Activated CD4-positive, alpha-beta T cell treated with anti-CD3 and anti-CD28 coated beads, Interleukin-2, amount 50 U/mL, for 24 hours (primary cell): Measurements from ENCODE around the gene REL.
"Not testable (repeated sequence)": the region's sequence is repeated elsewhere in the genome, so short reads cannot be mapped to it uniquely, and the experiment has no call there.

Experiments used
- DNase-seq, 2 donors: peaks; one replicate each; pipeline ENCODE4 v3.0.0-alpha.2; 2020; ENCODE audit warnings: low read depth in 1 of 2, low spot score in 1 of 2

REL gene

GRCh38 chr2:60867007-60867406, 14.4 kb upstream of the REL start:
- no peak for DNase-seq

DNA sequence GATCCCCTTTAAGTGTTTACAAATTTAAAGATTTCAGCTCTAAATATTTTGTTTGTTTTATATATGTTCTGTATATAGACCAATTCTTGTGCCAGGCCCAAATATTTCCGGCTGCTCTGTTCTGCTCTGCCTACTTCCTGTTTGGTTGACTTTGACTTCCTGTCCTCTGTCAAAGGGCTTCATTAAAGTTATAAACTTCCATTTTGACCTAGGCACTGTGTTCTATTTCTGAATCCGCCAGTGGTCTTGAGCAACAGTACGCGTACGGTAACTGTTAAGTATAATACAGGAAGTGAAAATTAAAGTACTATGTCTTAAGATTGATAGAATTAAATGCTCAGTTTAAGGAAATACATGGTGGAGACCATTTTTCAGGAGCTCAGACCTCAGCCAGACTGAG, 13.5 kb upstream of the REL start:
- no peak for DNase-seq

DNA sequence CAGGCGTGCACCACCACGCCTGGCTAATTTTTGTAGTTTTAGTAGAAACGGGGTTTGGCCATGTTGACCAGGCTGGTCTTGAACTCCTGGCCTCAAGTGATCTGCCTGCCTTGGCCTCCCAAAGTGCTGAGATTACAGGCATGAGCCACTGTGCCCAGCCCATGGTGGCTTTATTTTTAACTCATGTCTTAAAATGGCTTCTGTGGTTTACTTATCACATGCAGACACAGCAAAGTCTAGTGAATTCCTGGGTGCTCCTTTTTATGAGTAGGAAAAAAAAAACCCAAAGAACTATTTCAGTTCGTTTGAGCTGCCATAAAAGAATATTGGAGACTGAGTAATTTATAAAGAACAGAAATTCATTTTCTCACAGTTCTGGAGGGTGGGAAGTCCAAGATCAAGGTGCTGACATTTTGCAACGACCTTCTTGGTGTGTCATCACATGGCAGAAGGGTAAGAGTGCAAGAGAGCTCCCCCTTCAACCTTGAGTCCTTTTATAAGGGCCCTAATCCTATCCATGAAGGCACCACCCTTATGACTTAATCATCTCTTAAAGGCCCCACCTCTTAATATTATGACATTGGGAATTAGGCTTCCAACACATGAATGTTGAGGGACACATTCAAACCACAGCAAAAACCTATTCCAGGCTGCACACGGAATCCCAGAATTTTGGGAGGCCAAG, 12.6 kb upstream of the REL start:
- no peak for DNase-seq

DNA sequence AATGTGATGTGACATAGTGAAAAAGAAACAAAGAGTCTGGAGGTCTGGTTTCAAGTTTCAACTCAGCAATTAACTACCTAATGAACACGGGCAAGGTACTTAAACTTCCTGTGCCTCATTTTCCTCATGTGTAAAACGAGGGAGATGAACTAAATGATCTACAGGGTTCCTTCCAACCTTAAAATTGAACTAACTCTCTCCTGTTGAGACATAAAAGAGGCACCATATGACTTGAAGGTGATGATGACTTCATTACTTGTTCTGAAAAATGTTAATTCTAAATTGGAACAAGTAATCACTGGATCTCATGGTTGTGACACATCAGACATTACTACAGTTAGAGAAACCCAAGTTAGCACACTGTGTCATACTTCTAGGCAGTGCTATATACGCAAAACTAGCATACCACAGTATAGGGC, 8.9 kb upstream of the REL start:
- DNase-seq, result no peak

GRCh38 chr2:60873381-60873780, 8.0 kb upstream of the REL start:
- DNase-seq, result no peak

GRCh38 chr2:60875520-60875919, 5.9 kb upstream of the REL start:
- no peak for DNase-seq

DNA sequence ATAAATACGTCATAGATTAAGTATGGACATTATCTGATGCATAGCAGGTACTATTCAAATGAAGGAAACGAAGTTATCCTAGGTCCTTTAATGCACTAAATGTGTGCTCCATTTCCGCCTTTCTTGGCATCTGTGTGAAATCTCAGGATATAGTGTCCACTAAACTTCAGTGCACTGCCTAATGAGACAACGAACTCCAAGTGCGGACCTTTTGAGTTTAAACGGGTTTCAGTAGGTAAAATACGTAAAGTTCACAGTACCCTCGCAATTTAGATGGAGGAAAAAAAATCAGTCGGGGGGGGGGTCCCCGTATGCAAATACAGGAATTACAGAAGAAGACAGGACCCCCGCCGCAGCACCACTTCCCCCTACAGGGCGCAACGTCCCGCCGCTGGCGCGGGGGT, 729 bp upstream of the REL start:
- DNase-seq, result no peak

GRCh38 chr2:60882971-60883753, 1.8 kb downstream of the REL start:
- no peak for DNase-seq

- DNase-seq, result no peak
Measured at GRCh38 chr2:60883896-60884295, 2.5 kb downstream of the REL start.

- DNase-seq, result no peak
Measured at GRCh38 chr2:60884800-60885199, 3.4 kb downstream of the REL start.

DNA sequence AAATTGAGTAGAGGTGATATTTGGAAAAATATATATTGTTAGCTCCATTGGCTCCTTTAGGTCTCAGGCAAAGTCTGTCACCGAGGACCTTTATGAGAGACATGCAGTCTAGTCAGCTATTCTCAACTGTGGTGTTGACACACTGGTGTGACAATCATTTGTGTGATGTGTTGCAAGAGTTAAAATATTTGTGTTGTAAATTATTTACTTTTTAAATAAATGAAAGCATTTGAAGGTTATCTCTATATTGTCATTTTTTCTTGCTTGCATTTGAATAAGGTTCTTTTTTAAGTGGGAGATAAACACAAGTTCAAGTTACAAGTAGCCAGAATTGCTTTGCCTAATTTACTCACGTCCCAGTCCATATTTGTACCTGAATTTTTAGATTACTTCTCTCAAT, 4.3 kb downstream of the REL start:
- DNase-seq, result no peak

DNA sequence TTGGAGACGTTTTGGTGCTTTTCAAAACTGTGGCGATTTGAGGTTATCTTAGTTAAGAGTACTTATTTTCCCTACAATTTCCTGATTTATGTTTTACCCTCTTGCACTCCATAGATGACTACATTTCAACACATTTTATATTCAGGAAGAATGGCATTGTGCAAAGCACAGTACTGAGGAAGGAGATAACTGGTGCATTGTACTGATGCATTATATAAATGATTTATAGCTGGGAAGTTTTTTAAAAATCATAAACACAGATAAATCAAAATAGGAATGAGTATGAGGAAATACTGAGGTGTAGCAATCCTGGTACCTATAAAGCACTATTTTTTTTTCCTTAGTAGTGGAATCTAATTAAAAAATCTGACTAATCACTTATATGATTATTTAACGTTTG, 5.6 kb downstream of the REL start:
- DNase-seq, result no peak

DNA sequence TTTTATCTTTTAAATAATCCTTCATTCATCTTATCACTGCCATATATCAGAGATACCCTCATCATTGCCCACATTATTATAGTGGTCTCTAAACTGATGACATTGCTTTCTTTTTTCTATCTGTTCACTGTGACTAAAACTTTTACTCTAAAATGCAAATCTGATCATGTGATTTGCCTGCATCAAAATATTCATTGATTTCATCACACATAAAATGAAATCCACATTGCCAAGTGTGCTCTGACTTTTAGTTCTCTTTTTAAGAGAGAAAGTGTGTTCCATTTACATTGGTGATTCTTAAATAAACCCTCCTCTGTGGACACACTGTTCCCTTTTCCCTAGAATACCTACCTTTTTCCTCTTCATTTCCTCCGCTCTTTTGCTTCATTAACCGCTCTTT, 7.5 kb downstream of the REL start:
- no peak for DNase-seq

GRCh38 chr2:60889581-60890392, 8.4 kb downstream of the REL start:
- DNase-seq, result not testable (repeated sequence)

GRCh38 chr2:60890393-60890707, 9.0 kb downstream of the REL start:
- no peak for DNase-seq

DNA sequence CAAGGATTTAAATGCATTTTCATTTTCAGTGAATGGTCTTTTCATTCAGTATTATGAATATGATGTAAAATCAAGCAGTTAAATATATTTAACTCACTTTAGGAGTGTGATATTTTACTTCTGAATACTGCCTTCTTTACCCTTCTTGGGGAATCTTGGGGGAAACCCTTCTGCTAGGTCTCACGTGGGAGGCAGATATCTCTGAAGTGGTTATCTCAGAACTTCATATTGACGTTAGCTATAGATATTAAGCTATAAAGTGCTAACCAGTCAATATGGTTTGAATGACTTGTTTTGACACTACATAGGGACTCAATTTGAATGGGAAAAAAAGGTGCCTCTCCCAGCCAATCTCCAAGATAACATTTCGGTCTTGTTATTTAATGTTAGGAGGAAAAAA, 9.8 kb downstream of the REL start:
- no peak for DNase-seq

- DNase-seq, result no peak
Measured at GRCh38 chr2:60898567-60898966, 17.2 kb downstream of the REL start.

DNA sequence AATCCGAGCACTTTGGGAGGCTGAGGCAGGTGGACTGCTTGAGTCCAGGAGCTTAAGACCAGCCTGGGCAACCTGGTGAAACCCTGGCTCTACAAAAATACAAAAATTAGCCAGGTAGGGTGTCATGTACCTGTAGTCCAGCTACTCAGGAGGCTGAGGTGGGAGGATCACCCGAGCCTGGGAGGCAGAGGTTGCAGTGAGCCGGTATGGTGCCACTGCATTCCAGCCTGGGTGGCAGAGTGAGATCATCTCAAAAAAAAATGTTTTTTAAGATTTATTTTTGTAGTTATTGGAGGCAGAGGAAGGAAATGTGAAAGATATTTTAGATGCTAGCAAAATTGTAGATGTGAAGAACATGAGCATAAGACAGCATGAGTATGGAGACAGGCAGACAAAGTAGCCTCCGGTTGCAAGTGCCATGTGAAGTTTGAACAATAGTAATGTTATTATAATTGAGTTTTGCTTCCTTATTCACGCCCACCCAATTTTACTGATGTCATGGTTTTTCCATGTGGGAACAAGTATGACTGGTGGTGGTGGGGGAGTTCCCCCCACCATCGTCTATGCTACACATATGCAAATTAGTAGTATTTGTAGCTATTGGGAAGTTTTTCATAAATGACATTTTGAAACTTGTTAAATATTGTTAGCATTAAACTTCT, 18.0 kb downstream of the REL start:
- peak in 1 of 2 donors; percentile 81 for DNase-seq

GRCh38 chr2:60899892-60900249, 18.5 kb downstream of the REL start:
- no peak for DNase-seq

DNA sequence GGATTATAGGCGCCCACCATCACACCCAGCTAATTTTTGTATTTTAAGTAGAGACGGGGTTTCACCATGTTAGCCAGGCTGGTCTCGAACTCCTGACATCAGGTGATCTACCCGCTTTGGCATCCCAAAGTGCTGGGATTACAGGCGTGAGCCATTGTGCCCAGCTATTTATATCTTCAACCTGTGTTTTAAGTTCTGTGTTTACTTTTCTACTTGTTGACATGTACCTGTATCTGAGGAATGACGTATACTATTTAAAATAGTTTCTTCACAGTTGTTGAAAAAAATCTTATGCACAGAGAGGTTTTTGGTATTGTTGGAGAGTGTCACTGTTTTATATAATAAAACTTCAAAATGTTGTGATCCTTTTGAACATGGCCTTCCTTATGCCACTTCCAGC, 19.9 kb downstream of the REL start:
- DNase-seq, result not testable (repeated sequence)

GRCh38 chr2:60905867-60906266, 24.5 kb downstream of the REL start:
- not testable (repeated sequence) for DNase-seq

GRCh38 chr2:60906395-60906794, 25.0 kb downstream of the REL start:
- DNase-seq, result no peak
